CD4-positive, alpha-beta memory T cell (primary cell): ENCODE results near the gene TMPRSS12. TPM values are rescaled to one million over a fixed set of nuclear protein-coding genes. Genes with fewer than 3 reads are reported as not detected.
"Not testable (repeated sequence)": the region's sequence is repeated elsewhere in the genome, so short reads cannot be mapped to it uniquely, and the experiment has no call there.

Experiments used
- CTCF ChIA-PET: fragments of 350-600 bp; sonication (Branson Sonifier 250); formaldehyde crosslinking; loops from one replicate; lab custom pipeline; 2021; ENCODE audit warnings: inconsistent platforms; ENCODE audit not compliant: partially characterized antibody; lab: Charles Lee
- POLR2A ChIA-PET: fragments of 350-600 bp; sonication (Branson Sonifier 250); formaldehyde crosslinking; loops from one replicate; lab custom pipeline; 2021; ENCODE audit not compliant: partially characterized antibody; lab: Charles Lee
- DNase-seq, 5 donors: peaks; one replicate each; pipeline versions ENCODE4 v3.0.0 to v3.0.0-alpha.2; 2020 to 2022; ENCODE audit warnings: mixed read lengths in 1 of 5
- H3K27ac ChIP-seq: one replicate; pipeline ENCODE4 v1.7.0; 2013; ENCODE audit warnings: low read depth, low read length
- H3K27me3 ChIP-seq: 2 replicates; pipeline ENCODE4 v1.7.0; 2013; ENCODE audit warnings: mild to moderate bottlenecking, low read length, moderate library complexity; ENCODE audit not compliant: insufficient read depth
- H3K36me3 ChIP-seq: 2 replicates; pipeline ENCODE4 v1.7.0; 2013; ENCODE audit warnings: mild to moderate bottlenecking, low read length, moderate library complexity; ENCODE audit not compliant: insufficient read depth
- H3K4me1 ChIP-seq: 2 replicates; pipeline ENCODE4 v1.7.0; 2013; ENCODE audit warnings: mild to moderate bottlenecking, low read length, moderate library complexity; ENCODE audit not compliant: insufficient read depth
- H3K4me3 ChIP-seq, 2 donors: one replicate each; pipeline ENCODE4 v1.7.0; 2013; ENCODE audit warnings: low read length in 2 of 2, mild to moderate bottlenecking in 1 of 2
- H3K9me3 ChIP-seq, 2 donors: one replicate each; pipeline ENCODE4 v1.7.0; 2013; ENCODE audit warnings: low read length in 2 of 2, control low read depth in 1 of 2; ENCODE audit not compliant: control insufficient read depth in 1 of 2
- H3K27ac Mint-ChIP-seq, 7 donors: one replicate each; pipeline ENCODE4 v1.8.0; 2020 to 2021; ENCODE audit warnings: mixed read lengths in 7 of 7, mild to moderate bottlenecking in 6 of 7, inconsistent platforms in 3 of 7, moderate library complexity in 3 of 7
- H3K27me3 Mint-ChIP-seq, 2 donors: one replicate each; pipeline ENCODE4 v1.8.0; 2020 to 2021; ENCODE audit warnings: mixed read lengths in 2 of 2
- H3K36me3 Mint-ChIP-seq, 2 donors: one replicate each; pipeline ENCODE4 v1.8.0; 2020 to 2021; ENCODE audit warnings: mixed read lengths in 2 of 2, inconsistent platforms in 1 of 2, mild to moderate bottlenecking in 1 of 2
- H3K4me1 Mint-ChIP-seq, 4 donors: one replicate each; pipeline ENCODE4 v1.8.0; 2020 to 2021; ENCODE audit warnings: mixed read lengths in 4 of 4, mild to moderate bottlenecking in 1 of 4
- H3K4me3 Mint-ChIP-seq, 8 donors: one replicate each; pipeline ENCODE4 v1.8.0; 2020 to 2021; ENCODE audit warnings: mixed read lengths in 8 of 8, mild to moderate bottlenecking in 7 of 8, moderate library complexity in 6 of 8, inconsistent platforms in 3 of 8
- H3K9me3 Mint-ChIP-seq, 8 donors: one replicate each; pipeline ENCODE4 v1.8.0; 2020 to 2021; ENCODE audit warnings: mixed read lengths in 8 of 8, mild to moderate bottlenecking in 5 of 8, inconsistent platforms in 3 of 8, moderate library complexity in 1 of 8
- intact Hi-C: fragments of 100-400 bp; cut with micrococcal nuclease; formaldehyde crosslinking; loops from one replicate; pipeline ENCODE4 v1.15.1; 2023
- polyA plus RNA-seq, 2 donors: library from polyadenylated mRNA; unstranded; fragments of 300-500 nt; fragmentation: Illumina TruSeq; gene quantifications; one replicate each; pipeline ENCODE4 v1.2.3, GENCODE V29; 2021
- total RNA-seq, 2 experiments: library from RNA; stranded (reverse); gene quantifications; one replicate each; pipeline ENCODE4 v1.2.3, GENCODE V29; 2021

The TMPRSS12 gene
- total and polyA plus RNA-seq, 4 experiments from 2014 or later = not detected

DNA sequence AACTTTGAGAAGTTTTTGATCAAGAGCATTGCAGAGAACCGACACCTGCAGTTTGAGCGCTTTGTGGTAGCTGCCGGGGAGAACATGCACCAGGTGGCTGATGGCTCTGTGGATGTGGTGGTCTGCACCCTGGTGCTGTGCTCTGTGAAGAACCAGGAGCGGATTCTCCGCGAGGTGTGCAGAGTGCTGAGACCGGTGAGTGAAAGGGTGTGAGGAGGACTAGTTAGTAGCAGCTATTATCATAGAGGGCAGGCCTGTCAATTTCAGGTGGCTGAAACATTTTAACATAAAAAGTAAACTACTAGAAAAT lies 82.6 kb downstream of the TMPRSS12 start:
- peaks cover 5 to 11% (median 6%) of the 10 kb centered on the region in 4 donors for H3K4me1 Mint-ChIP-seq
- Histone ChIP-seq H3K27ac (no peak overlapping the region), H3K4me1 (peaks cover 9% of the 10 kb centered on the region), H3K36me3 (no peaks in the 10 kb centered on the region), H3K9me3 (no peaks in the 10 kb centered on the region), H3K4me3 (no peak overlapping the region), H3K27me3 (no peaks in the 10 kb centered on the region)
- H3K36me3 Mint-ChIP-seq = no peaks in the 10 kb centered on the region
- no peaks in the 10 kb centered on the region for H3K27me3 Mint-ChIP-seq
- H3K4me3 Mint-ChIP-seq = peak overlapping the region in 2 of 8 donors; percentile 52 to 68
- ChIA-PET POLR2A (no interaction called here), CTCF (no interaction called here)
- no peaks in the 10 kb centered on the region for H3K9me3 Mint-ChIP-seq
- DNase-seq = no peak
- intact Hi-C loops = no loop called here
- peak overlapping the region in 2 of 7 donors; percentile 15 to 35 for H3K27ac Mint-ChIP-seq

DNA sequence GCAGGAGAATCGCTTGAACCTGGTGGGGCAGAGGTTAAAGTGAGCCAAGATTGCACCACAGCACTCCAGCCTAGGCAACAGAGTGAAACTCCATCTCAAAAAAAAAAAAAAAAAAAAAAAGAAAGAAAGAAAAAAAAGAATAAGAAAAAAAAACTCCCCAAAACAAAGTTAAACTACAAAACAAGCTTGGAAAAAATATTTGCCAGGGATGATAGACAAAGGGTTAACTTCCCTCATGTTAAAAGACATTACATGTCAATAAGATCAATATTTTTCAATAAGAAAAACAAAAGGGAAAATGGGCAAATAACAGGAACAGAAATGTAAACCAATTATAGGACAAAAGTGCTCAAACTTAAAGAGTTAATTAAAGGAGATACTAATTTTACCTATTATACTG lies 83.2 kb downstream of the TMPRSS12 start:
- Mint-ChIP-seq H3K27me3 (no peaks in the 10 kb centered on the region), H3K4me1 (peaks cover 5 to 11% (median 6%) of the 10 kb centered on the region in 4 donors), H3K4me3 (no peak overlapping the region), H3K36me3 (no peaks in the 10 kb centered on the region), H3K27ac (no peak overlapping the region), H3K9me3 (no peaks in the 10 kb centered on the region)
- H3K4me3 ChIP-seq = no peak overlapping the region
- H3K27me3 ChIP-seq = no peaks in the 10 kb centered on the region
- ChIA-PET POLR2A (no interaction called here), CTCF (no interaction called here)
- intact Hi-C loops = no loop called here
- no peaks in the 10 kb centered on the region for H3K36me3 ChIP-seq
- no peak for DNase-seq
- no peaks in the 10 kb centered on the region for H3K9me3 ChIP-seq
- peaks cover 9% of the 10 kb centered on the region for H3K4me1 ChIP-seq
- no peak overlapping the region for H3K27ac ChIP-seq

DNA sequence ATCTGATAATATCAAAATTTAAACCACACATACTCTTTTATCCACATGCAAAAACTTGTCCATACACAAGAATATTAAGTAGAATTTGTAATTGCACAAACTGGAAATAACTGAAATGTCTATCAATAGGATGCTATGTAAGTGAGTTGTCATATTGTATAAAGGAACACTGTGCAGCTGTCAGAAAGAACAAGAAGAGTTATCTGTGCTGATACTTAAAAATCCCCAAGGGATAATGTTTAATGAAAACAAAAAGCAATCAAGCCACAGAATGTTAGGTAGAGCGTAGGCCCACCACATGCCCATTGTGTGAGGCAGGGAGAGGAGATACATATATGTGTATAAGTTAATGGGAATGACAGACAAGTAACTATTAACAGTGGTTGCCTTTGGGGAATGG lies 83.7 kb downstream of the TMPRSS12 start:
- Histone ChIP-seq H3K36me3 (no peaks in the 10 kb centered on the region), H3K27me3 (no peaks in the 10 kb centered on the region), H3K4me1 (peaks cover 9% of the 10 kb centered on the region), H3K9me3 (no peaks in the 10 kb centered on the region), H3K4me3 (no peak overlapping the region), H3K27ac (no peak overlapping the region)
- no peak overlapping the region for H3K27ac Mint-ChIP-seq
- CTCF ChIA-PET = no interaction called here
- no peaks in the 10 kb centered on the region for H3K9me3 Mint-ChIP-seq
- peaks cover 5 to 11% (median 6%) of the 10 kb centered on the region in 4 donors for H3K4me1 Mint-ChIP-seq
- no peaks in the 10 kb centered on the region for H3K36me3 Mint-ChIP-seq
- H3K4me3 Mint-ChIP-seq = peak overlapping the region in 1 of 8 donors; percentile 17
- no peaks in the 10 kb centered on the region for H3K27me3 Mint-ChIP-seq
- POLR2A ChIA-PET = no interaction called here
- intact Hi-C loops = no loop called here
- DNase-seq = no peak

DNA sequence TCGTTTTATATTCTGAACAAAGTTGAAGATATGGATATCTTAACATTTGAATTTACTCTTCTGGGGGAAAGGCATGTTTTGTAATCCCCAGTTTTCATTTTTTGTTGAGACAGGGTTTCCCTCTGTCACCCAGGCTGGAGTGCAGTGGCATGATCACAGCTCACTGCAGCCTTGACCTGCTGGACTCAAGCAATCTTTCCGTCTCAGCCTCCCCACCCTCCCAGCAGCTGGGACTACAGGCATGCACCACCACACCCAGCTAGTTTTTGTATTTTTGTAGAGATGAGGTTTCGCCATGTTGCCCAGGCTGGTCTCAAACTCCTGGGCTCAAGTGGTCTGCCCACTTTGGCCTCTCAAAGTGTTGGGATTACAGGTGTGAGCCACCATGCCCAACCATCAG lies 84.2 kb downstream of the TMPRSS12 start:
- H3K9me3 ChIP-seq, H3K27me3 ChIP-seq, H3K36me3 Mint-ChIP-seq, H3K27ac ChIP-seq, H3K4me1 ChIP-seq, H3K4me3 ChIP-seq, H3K27ac Mint-ChIP-seq, H3K27me3 Mint-ChIP-seq, H3K9me3 Mint-ChIP-seq, CTCF ChIA-PET, POLR2A ChIA-PET, DNase-seq, H3K4me3 Mint-ChIP-seq, H3K36me3 ChIP-seq, intact Hi-C loops: not testable (repeated sequence)
- H3K4me1 Mint-ChIP-seq = peaks cover 5 to 11% (median 6%) of the 10 kb centered on the region in 4 donors

DNA sequence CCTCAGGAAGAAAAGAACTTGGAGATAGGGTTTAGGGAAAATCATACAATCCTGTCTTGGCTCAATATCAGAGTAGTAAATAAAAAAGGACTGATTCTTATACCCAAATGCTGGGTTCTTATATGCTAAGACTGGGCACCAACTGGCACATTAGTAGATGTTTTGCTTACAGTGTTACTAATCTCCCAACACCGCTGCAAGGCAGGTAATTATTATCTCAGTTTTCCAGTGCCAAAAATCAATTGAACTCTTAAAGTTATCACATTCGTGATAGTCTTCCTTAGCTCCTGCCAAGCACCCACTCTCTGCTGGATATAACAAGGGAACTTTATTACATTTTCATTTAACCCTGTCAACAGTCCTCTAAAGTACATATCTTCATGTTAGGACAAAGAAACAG lies 84.6 kb downstream of the TMPRSS12 start:
- POLR2A ChIA-PET = no interaction called here
- no peak for DNase-seq
- H3K27ac Mint-ChIP-seq = no peak overlapping the region
- no peaks in the 10 kb centered on the region for H3K9me3 Mint-ChIP-seq
- H3K4me3 Mint-ChIP-seq = no peak overlapping the region
- Histone ChIP-seq H3K4me3 (no peak overlapping the region), H3K27ac (no peak overlapping the region), H3K27me3 (no peaks in the 10 kb centered on the region), H3K9me3 (no peaks in the 10 kb centered on the region), H3K36me3 (no peaks in the 10 kb centered on the region), H3K4me1 (peaks cover 9% of the 10 kb centered on the region)
- intact Hi-C loops = no loop called here
- H3K36me3 Mint-ChIP-seq = no peaks in the 10 kb centered on the region
- CTCF ChIA-PET = no interaction called here
- H3K4me1 Mint-ChIP-seq = peaks cover 5 to 11% (median 6%) of the 10 kb centered on the region in 4 donors
- no peaks in the 10 kb centered on the region for H3K27me3 Mint-ChIP-seq

DNA sequence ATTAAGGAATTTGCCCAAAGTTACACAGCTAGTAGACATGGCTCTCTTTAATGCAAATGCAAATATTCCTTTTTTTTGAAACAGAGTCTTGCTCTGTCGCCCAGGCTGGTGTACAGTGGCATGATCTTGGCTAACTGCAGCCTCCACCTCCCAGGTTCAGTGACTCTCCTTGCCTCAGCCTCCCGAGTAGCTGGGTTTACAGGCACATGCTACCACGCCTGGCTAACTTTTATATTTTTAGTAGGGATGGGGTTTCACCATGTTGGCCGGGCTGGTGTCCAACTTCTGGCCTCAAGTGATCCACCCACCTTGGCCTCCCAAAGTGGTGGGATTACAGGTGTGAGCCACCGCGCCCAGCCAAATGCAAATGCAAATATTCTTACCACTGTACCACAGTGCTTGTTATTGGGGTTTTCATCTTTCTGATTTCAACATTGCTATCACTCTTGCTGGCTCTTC lies 85.1 kb downstream of the TMPRSS12 start:
- H3K27ac ChIP-seq = no peak overlapping the region
- no peaks in the 10 kb centered on the region for H3K9me3 Mint-ChIP-seq
- peaks cover 5 to 11% (median 6%) of the 10 kb centered on the region in 4 donors for H3K4me1 Mint-ChIP-seq
- H3K4me3 ChIP-seq = no peak overlapping the region
- intact Hi-C loops = no loop called here
- no peak for DNase-seq
- H3K4me3 Mint-ChIP-seq = no peak overlapping the region
- no peaks in the 10 kb centered on the region for H3K9me3 ChIP-seq
- H3K36me3 Mint-ChIP-seq = no peaks in the 10 kb centered on the region
- POLR2A ChIA-PET = no interaction called here
- peaks cover 9% of the 10 kb centered on the region for H3K4me1 ChIP-seq
- H3K27me3 ChIP-seq = no peaks in the 10 kb centered on the region
- CTCF ChIA-PET = no interaction called here
- H3K27me3 Mint-ChIP-seq = no peaks in the 10 kb centered on the region
- no peak overlapping the region for H3K27ac Mint-ChIP-seq
- H3K36me3 ChIP-seq = no peaks in the 10 kb centered on the region

DNA sequence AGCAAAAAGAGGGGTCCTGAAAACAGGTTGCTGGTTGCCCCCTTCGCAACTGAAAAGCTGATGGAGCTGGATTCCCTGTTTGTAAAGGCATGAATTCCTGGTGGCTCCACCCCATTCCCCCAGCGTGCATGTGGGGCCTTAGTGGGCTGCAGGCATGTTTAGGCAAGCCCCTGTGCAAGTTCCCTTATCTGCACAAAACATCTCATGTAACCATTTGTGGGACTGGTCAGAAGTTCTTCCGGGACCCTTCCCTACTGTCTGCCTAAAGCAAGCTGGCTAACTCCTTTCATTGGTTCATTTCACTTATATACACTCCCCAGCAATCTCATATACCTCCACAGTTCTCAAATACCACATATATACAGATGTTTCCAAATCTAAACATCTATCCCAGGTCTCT lies 85.7 kb downstream of the TMPRSS12 start:
- POLR2A ChIA-PET = no interaction called here
- H3K27me3 ChIP-seq = no peaks in the 10 kb centered on the region
- CTCF ChIA-PET = no interaction called here
- H3K4me1 ChIP-seq = peaks cover 9% of the 10 kb centered on the region
- peaks cover 5 to 11% (median 6%) of the 10 kb centered on the region in 4 donors for H3K4me1 Mint-ChIP-seq
- DNase-seq = no peak
- H3K4me3 ChIP-seq = no peak overlapping the region
- no peaks in the 10 kb centered on the region for H3K27me3 Mint-ChIP-seq
- no peaks in the 10 kb centered on the region for H3K36me3 ChIP-seq
- H3K36me3 Mint-ChIP-seq = no peaks in the 10 kb centered on the region
- H3K4me3 Mint-ChIP-seq = no peak overlapping the region
- H3K27ac ChIP-seq = no peak overlapping the region
- H3K9me3 ChIP-seq = no peaks in the 10 kb centered on the region
- peak overlapping the region in 1 of 7 donors; percentile 36 for H3K27ac Mint-ChIP-seq
- H3K9me3 Mint-ChIP-seq = no peaks in the 10 kb centered on the region
- intact Hi-C loops = no loop called here

DNA sequence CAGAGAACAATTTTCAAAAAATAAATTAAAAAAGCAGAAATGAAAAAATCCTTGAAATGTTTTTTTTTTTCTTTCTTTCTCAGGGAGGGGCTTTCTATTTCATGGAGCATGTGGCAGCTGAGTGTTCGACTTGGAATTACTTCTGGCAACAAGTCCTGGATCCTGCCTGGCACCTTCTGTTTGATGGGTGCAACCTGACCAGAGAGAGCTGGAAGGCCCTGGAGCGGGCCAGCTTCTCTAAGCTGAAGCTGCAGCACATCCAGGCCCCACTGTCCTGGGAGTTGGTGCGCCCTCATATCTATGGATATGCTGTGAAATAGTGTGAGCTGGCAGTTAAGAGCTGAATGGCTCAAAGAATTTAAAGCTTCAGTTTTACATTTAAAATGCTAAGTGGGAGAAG lies 87.1 kb downstream of the TMPRSS12 start:
- no peaks in the 10 kb centered on the region for H3K36me3 ChIP-seq
- POLR2A ChIA-PET = no interaction called here
- no peak overlapping the region for H3K4me3 Mint-ChIP-seq
- no peaks in the 10 kb centered on the region for H3K9me3 ChIP-seq
- H3K4me1 Mint-ChIP-seq = peaks cover 0 to 2% (median 0%) of the 10 kb centered on the region in 4 donors
- H3K36me3 Mint-ChIP-seq = no peaks in the 10 kb centered on the region
- peaks cover 2% of the 10 kb centered on the region for H3K4me1 ChIP-seq
- H3K27ac Mint-ChIP-seq = no peak overlapping the region
- no peak overlapping the region for H3K27ac ChIP-seq
- DNase-seq = no peak
- CTCF ChIA-PET = interaction anchor here (0.6 kb wide), 1 partner anchor 41 kb away, joined by 3 read pairs; no protein-coding TSS in a partner anchor
- intact Hi-C loops = no loop called here
- H3K27me3 Mint-ChIP-seq = no peaks in the 10 kb centered on the region
- H3K9me3 Mint-ChIP-seq = no peaks in the 10 kb centered on the region
- no peaks in the 10 kb centered on the region for H3K27me3 ChIP-seq
- no peak overlapping the region for H3K4me3 ChIP-seq
